Amygdala (tissue), 56 donors: Measurements from ENCODE around the gene MEGF9.
A peak's percentile ranks its signal among the peaks of the same experiment; 100 is the strongest.

Experiments
- DNase-seq, 56 donors: peaks; one replicate each; lab custom pipeline; 2025; lab: John Stamatoyannopoulos, UW

The MEGF9 gene

DNA sequence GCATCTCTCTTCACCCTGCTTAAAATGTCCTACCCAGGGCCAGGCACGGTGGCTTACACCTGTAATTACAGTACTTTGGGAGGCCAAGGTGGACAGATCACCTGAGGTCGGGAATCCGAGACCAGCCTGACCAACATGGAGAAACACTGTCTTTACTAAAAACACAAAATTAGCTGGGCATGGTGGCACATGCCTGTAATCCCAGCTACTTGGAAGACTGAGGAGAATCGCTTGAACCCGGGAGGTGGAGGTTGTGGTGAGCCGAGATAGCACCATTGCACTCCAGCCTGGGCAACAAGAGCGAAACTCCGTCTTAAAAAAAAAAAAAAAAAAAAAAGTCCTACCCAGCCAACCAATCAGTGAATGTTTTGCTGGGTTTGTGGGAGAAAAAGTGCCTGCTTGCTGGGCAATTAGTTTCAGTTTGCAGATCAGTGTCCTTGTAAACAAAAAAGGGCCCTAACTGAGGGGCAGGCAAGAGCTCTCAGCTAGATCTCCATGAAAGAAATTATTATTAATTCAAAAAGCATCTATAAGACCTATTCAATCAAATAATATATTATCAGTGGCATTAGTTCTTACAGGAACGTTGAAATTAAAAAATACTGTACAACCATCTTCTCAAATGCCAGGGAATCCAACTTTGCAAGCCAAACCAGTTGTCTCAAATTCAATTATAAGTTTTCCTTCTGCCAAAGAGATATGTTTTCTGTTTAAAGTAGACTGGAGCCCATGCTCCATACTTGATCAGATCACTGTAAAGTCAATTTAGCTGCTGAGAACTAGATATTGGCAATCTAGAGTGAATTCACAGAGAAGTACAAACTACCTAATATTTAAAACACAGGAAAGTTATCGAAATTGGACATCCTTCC lies 3.9 kb downstream of the MEGF9 start:
- DNase-seq = peak in 10 of 56 donors; percentile 14 to 51 (median 32)

GRCh38 chr9:120708526-120709224 lies 5.6 kb downstream of the MEGF9 start:
- DNase-seq = no peak

GRCh38 chr9:120707170-120707569 lies 7.1 kb downstream of the MEGF9 start:
- no peak for DNase-seq

DNA sequence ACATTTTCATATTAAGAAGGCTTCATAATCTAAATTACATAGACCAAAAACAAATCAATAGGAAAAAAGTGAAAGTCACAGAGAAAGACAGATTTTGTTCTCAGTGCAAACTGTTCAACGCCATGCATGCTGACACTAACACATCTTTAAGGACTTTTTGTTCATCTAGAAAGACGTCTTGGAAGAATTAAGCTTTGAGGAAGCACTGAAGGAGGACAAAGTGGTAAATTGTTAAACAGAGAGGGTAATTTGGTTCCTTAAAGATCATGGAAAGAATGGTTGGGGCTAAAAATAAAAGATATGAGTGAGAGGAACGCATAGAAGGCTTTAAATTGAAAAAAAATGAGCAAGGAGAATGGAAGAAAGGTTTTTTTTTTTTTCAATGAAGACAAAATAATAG lies 9.1 kb downstream of the MEGF9 start:
- no peak for DNase-seq

GRCh38 chr9:120702075-120702474 lies 12.2 kb downstream of the MEGF9 start:
- no peak for DNase-seq

GRCh38 chr9:120701248-120701647 lies 13.0 kb downstream of the MEGF9 start:
- DNase-seq = no peak

GRCh38 chr9:120698766-120699165 lies 15.5 kb downstream of the MEGF9 start:
- DNase-seq = peak in 1 of 56 donors; percentile 31

GRCh38 chr9:120697448-120697847 lies 16.8 kb downstream of the MEGF9 start:
- DNase-seq = no peak

DNA sequence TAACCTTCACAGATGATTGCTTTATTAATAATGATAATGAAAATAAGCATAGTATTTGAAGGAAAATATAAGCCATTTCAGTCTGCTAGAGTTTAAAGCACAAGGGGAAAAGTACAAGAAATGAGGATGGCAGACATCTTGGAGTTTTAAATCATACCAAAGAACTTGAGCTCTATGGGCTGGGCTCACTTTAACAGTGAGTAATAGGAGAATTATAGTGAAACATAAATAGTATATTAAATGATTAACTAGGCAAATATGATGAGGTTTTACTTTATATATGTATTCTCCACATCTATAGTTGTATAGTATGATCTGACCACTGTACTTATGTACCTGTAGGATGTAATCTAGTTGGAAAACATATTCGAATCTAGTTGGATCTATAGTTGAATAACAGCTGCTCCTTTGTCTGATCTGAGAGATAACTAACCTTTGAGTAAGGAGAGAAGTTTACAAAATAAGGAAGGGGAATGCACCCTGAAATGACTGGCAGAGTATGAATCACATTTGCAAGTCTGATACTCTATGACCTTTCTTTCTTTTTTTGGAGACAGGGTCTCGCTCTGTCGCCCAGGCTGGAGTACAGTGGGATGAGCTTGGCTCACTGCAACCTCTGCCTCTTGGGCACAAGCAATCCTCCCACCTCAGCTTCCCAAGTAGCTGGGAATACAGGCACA lies 17.6 kb downstream of the MEGF9 start:
- no peak for DNase-seq

DNA sequence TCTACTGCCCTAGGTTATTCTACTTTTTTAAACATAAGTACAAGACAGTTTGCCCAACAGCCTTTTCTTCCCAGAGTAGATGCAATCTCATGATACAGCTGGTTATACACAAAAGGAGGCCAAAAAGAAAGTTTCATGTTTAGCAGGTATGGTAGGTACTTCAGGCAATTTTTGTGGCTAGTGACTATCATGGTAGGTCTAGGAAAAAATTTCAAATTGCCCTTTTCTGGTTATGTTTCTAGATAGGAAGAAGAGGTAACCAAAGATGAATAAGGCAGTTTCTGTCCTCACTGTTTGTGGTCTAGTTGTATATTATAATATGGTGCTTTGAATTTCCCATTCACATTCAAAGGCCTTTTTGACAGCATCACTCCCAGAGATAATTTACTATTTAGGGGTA lies 19.7 kb downstream of the MEGF9 start:
- no peak for DNase-seq

GRCh38 chr9:120693700-120694008 lies 20.6 kb downstream of the MEGF9 start:
- DNase-seq = no peak

DNA sequence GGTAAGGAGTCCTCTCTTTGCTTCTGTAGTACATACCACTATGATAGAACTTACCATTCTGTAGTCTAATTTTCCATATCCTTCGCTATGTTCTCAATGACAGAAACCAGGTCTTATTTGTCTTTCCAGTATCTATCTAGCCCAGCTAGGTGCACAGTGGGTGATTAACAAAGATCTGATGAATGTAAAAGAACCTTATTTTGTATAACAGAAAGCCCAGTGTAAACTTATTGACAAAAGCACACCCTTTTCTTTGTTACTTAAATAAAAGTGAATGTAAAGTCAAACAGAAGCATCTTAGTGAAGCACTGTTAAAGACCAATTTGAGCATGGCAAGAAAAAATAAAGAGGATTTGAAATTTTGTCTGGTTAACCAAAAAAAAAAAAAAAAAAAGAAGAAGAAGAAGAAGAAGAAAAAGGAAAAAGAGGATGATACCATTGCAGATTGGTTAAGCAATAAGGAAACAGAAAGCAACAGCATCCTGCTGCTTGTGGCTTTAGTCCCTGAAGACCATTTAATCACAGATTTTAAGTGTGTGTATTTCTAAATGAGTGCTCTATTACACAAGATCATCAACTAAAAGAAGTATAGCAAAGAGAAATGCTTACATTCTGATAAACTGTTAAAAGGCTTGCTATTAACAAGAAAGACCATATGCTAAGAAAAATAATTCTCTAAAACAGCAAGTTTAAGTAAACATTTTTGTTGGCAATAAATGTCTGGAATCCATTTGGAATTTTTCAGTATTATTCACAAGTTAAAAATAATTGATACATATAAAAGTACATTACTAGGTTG lies 21.2 kb downstream of the MEGF9 start:
- no peak for DNase-seq

- DNase-seq = no peak
Observed at GRCh38 chr9:120690372-120690771, 23.9 kb downstream of the MEGF9 start.

- peak in 2 of 56 donors; percentile 25 to 36 for DNase-seq
Observed at GRCh38 chr9:120689860-120690259, 24.4 kb downstream of the MEGF9 start.

- DNase-seq = no peak
Observed at GRCh38 chr9:120688758-120689157, 25.5 kb downstream of the MEGF9 start.

DNA sequence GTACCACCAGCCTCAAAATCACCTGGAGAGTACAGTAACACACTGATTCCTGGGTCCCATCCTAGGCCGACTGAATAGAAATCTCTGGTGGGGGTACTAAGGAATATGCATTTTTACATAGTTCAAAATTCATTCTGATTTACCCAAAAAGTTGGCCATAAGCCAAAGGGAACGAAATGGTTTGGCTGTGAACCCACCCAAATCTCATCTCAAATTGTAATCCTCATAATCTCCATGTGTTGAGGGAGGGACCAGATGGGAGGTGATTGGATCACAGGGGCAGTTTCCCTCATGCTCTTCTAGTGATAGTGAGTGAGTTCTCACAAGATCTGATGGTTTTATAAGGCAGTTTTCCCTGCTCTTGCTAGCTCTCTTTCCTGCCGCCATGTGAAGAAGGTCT lies 31.1 kb downstream of the MEGF9 start:
- no peak for DNase-seq

GRCh38 chr9:120681121-120681520 lies 33.1 kb downstream of the MEGF9 start:
- no peak for DNase-seq

- DNase-seq = no peak
Observed at GRCh38 chr9:120680579-120680978, 33.7 kb downstream of the MEGF9 start.

GRCh38 chr9:120680161-120680560 lies 34.1 kb downstream of the MEGF9 start:
- no peak for DNase-seq

GRCh38 chr9:120677965-120678364 lies 36.3 kb downstream of the MEGF9 start:
- no peak for DNase-seq
